GM20000 (cell line): ENCODE measurements around the gene USP31.
"Not testable (repeated sequence)": the region's sequence is repeated elsewhere in the genome, so short reads cannot be mapped to it uniquely, and the experiment has no call there.

Experiments
- DNase-seq: peaks from one replicate; pipeline ENCODE4 v3.0.0; 2012; ENCODE audit warnings: low spot score
- CTCF ChIP-seq: IDR thresholded peaks from 2 replicates; pipeline ENCODE4 v1.5.1; 2012; ENCODE audit warnings: mild to moderate bottlenecking, control low read depth; ENCODE audit errors: extremely low read depth, missing control alignments

The USP31 gene

GRCh38 chr16:23147666-23148065, 1.6 kb downstream of the USP31 start:
- no peak for DNase-seq
- TF ChIP-seq CTCF: no peak

DNA sequence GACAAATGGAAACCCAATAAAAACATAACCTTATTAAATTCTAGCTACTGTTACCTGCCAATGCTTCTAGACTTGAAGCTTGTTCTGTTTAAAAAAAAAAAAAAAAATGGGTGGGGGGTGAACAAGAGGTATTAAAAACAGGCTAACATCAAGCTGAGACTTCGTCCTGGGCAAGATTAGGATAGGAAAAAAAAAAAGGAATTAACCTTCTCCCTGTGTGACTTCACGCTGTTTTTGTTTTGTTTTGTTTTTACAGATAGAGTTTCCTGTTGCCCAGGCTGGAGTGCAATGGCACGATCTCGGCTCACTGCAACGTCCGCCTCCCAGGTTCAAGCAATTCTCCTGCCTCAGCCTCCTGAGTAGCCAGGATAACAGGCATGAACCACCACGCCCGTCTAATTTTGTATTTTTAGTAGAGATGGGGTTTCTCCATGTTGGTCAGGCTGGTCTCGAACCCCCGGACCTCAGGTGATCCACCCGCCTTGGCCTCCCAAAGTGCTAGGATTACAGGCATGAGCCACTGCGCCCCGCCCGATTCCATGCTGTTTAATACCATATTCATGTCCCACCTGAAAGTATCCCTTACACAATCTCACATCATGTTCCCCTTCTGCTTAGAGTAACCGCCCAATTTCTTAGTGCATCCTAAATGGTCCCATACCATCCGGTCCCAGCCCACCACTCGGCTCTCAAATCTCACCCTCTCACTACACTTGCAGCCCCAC, 2.2 kb downstream of the USP31 start:
- TF ChIP-seq CTCF: no peak
- DNase-seq: no peak

DNA sequence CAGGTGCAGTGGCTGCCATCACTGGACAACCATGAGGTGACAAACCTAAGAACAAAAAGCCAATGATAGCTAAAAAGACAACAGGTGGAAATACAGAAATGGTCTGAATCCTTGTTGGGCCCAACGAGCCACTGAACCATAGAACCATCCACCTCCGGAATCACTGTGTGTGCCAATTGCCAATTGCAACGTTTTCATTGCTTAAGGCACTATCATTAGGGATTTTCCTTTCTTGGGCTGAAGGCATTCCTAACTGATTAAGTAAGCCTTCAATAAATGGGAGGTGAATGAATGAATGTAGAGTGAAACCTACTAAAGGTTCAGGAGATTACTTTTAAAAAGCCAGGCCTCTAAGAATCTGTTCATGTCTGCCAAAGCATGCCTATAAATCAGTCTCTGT, 3.6 kb downstream of the USP31 start:
- DNase-seq: no peak

GRCh38 chr16:23145186-23145585, 4.1 kb downstream of the USP31 start:
- DNase-seq: no peak
- no peak for TF ChIP-seq CTCF

More for the DNA sequence above, 3.6 kb downstream of the USP31 start:
- no peak for TF ChIP-seq CTCF

GRCh38 chr16:23144393-23144792, 4.9 kb downstream of the USP31 start:
- not testable (repeated sequence) for DNase-seq

DNA sequence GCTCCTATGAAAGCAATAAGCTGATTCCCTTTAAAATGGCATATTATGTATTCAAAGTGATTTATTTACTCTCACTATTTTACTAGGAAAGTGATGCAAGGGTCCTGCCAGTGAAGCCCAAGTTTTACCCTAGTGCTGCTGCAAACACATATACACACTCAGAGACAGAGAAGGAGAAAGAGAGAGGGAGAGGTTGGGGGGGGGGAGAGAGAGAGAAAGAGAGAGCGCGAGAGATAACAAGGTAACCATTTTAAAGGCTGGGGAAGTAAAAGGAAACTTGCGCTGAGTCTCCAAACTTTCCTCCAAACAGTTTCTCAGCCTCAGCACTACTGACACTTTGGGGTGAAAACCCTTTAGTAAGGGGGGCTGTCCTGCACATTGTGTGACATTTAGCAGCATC, 5.9 kb downstream of the USP31 start:
- no peak for DNase-seq
- TF ChIP-seq CTCF: no peak

GRCh38 chr16:23141959-23142740, 7.1 kb downstream of the USP31 start:
- TF ChIP-seq CTCF: no peak
- DNase-seq: no peak
